ENCODE data around the gene MYLK2.

- no peak for TF ChIP-seq CTCF (conservative IDR thresholded peaks at IDR 0.05)
- TF ChIP-seq ZFX (IDR thresholded peaks at IDR 0.05), result no peak
Measured at GRCh38 chr20:31857861-31858759, 39.0 kb downstream of the MYLK2 start.
